Activated CD4-positive, alpha-beta T cell treated with anti-CD3 and anti-CD28 coated beads, Interleukin-2, amount 10 ng/mL, durations not matched to agents 24 days and 14 days (primary cell): ENCODE data around the gene OR51S1. TPM values are rescaled to one million over a fixed set of nuclear protein-coding genes. Genes with fewer than 3 reads are reported as not detected.
"Not testable (repeated sequence)": the region's sequence is repeated elsewhere in the genome, so short reads cannot be mapped to it uniquely, and the experiment has no call there.

Source experiments
- DNase-seq: peaks from one replicate; pipeline ENCODE4 v3.0.0; 2022
- H3K27ac Mint-ChIP-seq: one replicate; pipeline ENCODE4 v1.8.0; 2022; ENCODE audit warnings: mild to moderate bottlenecking, mixed read lengths
- H3K27me3 Mint-ChIP-seq: one replicate; pipeline ENCODE4 v1.8.0; 2022; ENCODE audit warnings: mixed read lengths
- H3K36me3 Mint-ChIP-seq: one replicate; pipeline ENCODE4 v1.8.0; 2022; ENCODE audit warnings: low read depth, mild to moderate bottlenecking, mixed read lengths
- H3K4me1 Mint-ChIP-seq: one replicate; pipeline ENCODE4 v1.8.0; 2021; ENCODE audit warnings: mixed read lengths
- H3K4me3 Mint-ChIP-seq: one replicate; pipeline ENCODE4 v1.8.0; 2022; ENCODE audit warnings: mild to moderate bottlenecking, moderate library complexity, mixed read lengths
- H3K9me3 Mint-ChIP-seq: one replicate; pipeline ENCODE4 v1.8.0; 2021; ENCODE audit warnings: mixed read lengths
- intact Hi-C: fragments of 100-400 bp; cut with micrococcal nuclease; formaldehyde crosslinking; loops from one replicate; pipeline ENCODE4 v1.15.1; 2023
- total RNA-seq: library from RNA; stranded (reverse); gene quantifications from 2 replicates; pipeline ENCODE4 v1.2.3, GENCODE V29; 2022

Gene OR51S1
- not detected in 2 replicates for total RNA-seq

- no peak within 1 kb of the TSS for H3K4me3 Mint-ChIP-seq
- DNase-seq: no peak
- no peaks in the 10 kb centered on the region for H3K4me1 Mint-ChIP-seq
- no peaks in the 10 kb centered on the region for H3K36me3 Mint-ChIP-seq
- H3K9me3 Mint-ChIP-seq: no peaks in the 10 kb centered on the region
- H3K27ac Mint-ChIP-seq: no peak within 1 kb of the TSS
- intact Hi-C loops: no loop called here
- H3K27me3 Mint-ChIP-seq: no peaks in the 10 kb centered on the region
These were observed at the start of gene OR51S1 for GRCh38 chr11:4848908-4849532. OR51S1 (minus strand) TSS chr11:4849208; CDS start chr11:4849208, 0 bp downstream.

GRCh38 chr11:4891996-4892640 lies 43.1 kb upstream of the OR51S1 start:
- DNase-seq: no peak
- intact Hi-C loops: no loop called here
- Mint-ChIP-seq H3K27me3 (no peaks in the 10 kb centered on the region), H3K36me3 (no peaks in the 10 kb centered on the region), H3K27ac (no peak overlapping the region), H3K4me3 (no peak overlapping the region), H3K4me1 (no peaks in the 10 kb centered on the region), H3K9me3 (no peaks in the 10 kb centered on the region)

GRCh38 chr11:4890279-4890678 lies 41.3 kb upstream of the OR51S1 start:
- H3K27ac Mint-ChIP-seq: no peak overlapping the region
- DNase-seq: no peak
- H3K36me3 Mint-ChIP-seq: no peaks in the 10 kb centered on the region
- intact Hi-C loops: no loop called here
- no peaks in the 10 kb centered on the region for H3K4me1 Mint-ChIP-seq
- H3K9me3 Mint-ChIP-seq: no peaks in the 10 kb centered on the region
- H3K4me3 Mint-ChIP-seq: no peak overlapping the region
- H3K27me3 Mint-ChIP-seq: no peaks in the 10 kb centered on the region

GRCh38 chr11:4887591-4887990 lies 38.6 kb upstream of the OR51S1 start:
- Mint-ChIP-seq H3K4me1 (no peaks in the 10 kb centered on the region), H3K4me3 (no peak overlapping the region), H3K27me3 (no peaks in the 10 kb centered on the region), H3K36me3 (no peaks in the 10 kb centered on the region), H3K27ac (no peak overlapping the region), H3K9me3 (no peaks in the 10 kb centered on the region)
- intact Hi-C loops: no loop called here
- no peak for DNase-seq

- H3K27ac Mint-ChIP-seq: no peak overlapping the region
- no peak overlapping the region for H3K4me3 Mint-ChIP-seq
These were observed 37.2 kb upstream of the OR51S1 start for GRCh38 chr11:4886186-4886585.

GRCh38 chr11:4884361-4884760 lies 35.4 kb upstream of the OR51S1 start:
- Mint-ChIP-seq H3K4me3 (no peak overlapping the region), H3K27ac (no peak overlapping the region), H3K4me1 (no peaks in the 10 kb centered on the region), H3K36me3 (no peaks in the 10 kb centered on the region), H3K27me3 (no peaks in the 10 kb centered on the region), H3K9me3 (no peaks in the 10 kb centered on the region)
- intact Hi-C loops: no loop called here
- DNase-seq: no peak

More at GRCh38 chr11:4886186-4886585, 37.2 kb upstream of the OR51S1 start:
- H3K9me3 Mint-ChIP-seq: no peaks in the 10 kb centered on the region
- H3K4me1 Mint-ChIP-seq: no peaks in the 10 kb centered on the region
- no peaks in the 10 kb centered on the region for H3K36me3 Mint-ChIP-seq
- intact Hi-C loops: no loop called here
- no peaks in the 10 kb centered on the region for H3K27me3 Mint-ChIP-seq
- no peak for DNase-seq

- no peaks in the 10 kb centered on the region for H3K36me3 Mint-ChIP-seq
- no peak overlapping the region for H3K4me3 Mint-ChIP-seq
- H3K9me3 Mint-ChIP-seq: no peaks in the 10 kb centered on the region
- H3K27ac Mint-ChIP-seq: no peak overlapping the region
- H3K4me1 Mint-ChIP-seq: no peaks in the 10 kb centered on the region
- no peak for DNase-seq
- intact Hi-C loops: no loop called here
- no peaks in the 10 kb centered on the region for H3K27me3 Mint-ChIP-seq
These were observed 33.5 kb upstream of the OR51S1 start for GRCh38 chr11:4882543-4882942.

- Mint-ChIP-seq H3K4me3 (no peak within 1 kb of the TSS), H3K9me3 (no peaks in the 10 kb centered on the region), H3K27me3 (no peaks in the 10 kb centered on the region), H3K27ac (no peak within 1 kb of the TSS), H3K36me3 (no peaks in the 10 kb centered on the region), H3K4me1 (no peaks in the 10 kb centered on the region)
- intact Hi-C loops: no loop called here
- no peak for DNase-seq
These were observed 33.0 kb upstream of the OR51S1 start, which contains the start of gene OR51T1 for GRCh38 chr11:4881860-4882500. OR51T1 (plus strand) TSS chr11:4881900; CDS start chr11:4881900, 0 bp downstream.

GRCh38 chr11:4881188-4881587 lies 32.2 kb upstream of the OR51S1 start:
- DNase-seq: no peak
- H3K36me3 Mint-ChIP-seq: no peaks in the 10 kb centered on the region
- intact Hi-C loops: no loop called here
- H3K4me3 Mint-ChIP-seq: no peak overlapping the region
- H3K27ac Mint-ChIP-seq: no peak overlapping the region
- H3K27me3 Mint-ChIP-seq: no peaks in the 10 kb centered on the region
- no peaks in the 10 kb centered on the region for H3K4me1 Mint-ChIP-seq
- H3K9me3 Mint-ChIP-seq: no peaks in the 10 kb centered on the region

- Mint-ChIP-seq H3K27me3 (no peaks in the 10 kb centered on the region), H3K9me3 (no peaks in the 10 kb centered on the region), H3K4me1 (no peaks in the 10 kb centered on the region), H3K4me3 (no peak overlapping the region), H3K36me3 (no peaks in the 10 kb centered on the region), H3K27ac (no peak overlapping the region)
- no peak for DNase-seq
- intact Hi-C loops: no loop called here
These were observed 16.8 kb upstream of the OR51S1 start for GRCh38 chr11:4865855-4866254.

GRCh38 chr11:4863876-4864275 lies 14.9 kb upstream of the OR51S1 start:
- H3K9me3 Mint-ChIP-seq: no peaks in the 10 kb centered on the region
- no peak overlapping the region for H3K4me3 Mint-ChIP-seq
- intact Hi-C loops: no loop called here
- no peaks in the 10 kb centered on the region for H3K36me3 Mint-ChIP-seq
- H3K4me1 Mint-ChIP-seq: no peaks in the 10 kb centered on the region
- H3K27ac Mint-ChIP-seq: no peak overlapping the region
- DNase-seq: no peak
- H3K27me3 Mint-ChIP-seq: no peaks in the 10 kb centered on the region

- intact Hi-C loops: no loop called here
- no peaks in the 10 kb centered on the region for H3K4me1 Mint-ChIP-seq
- H3K36me3 Mint-ChIP-seq: no peaks in the 10 kb centered on the region
- no peak for DNase-seq
- no peak overlapping the region for H3K4me3 Mint-ChIP-seq
- H3K27ac Mint-ChIP-seq: no peak overlapping the region
- H3K27me3 Mint-ChIP-seq: no peaks in the 10 kb centered on the region
- no peaks in the 10 kb centered on the region for H3K9me3 Mint-ChIP-seq
These were observed 13.6 kb upstream of the OR51S1 start for GRCh38 chr11:4862447-4863236.

GRCh38 chr11:4854286-4854685 lies 5.3 kb upstream of the OR51S1 start:
- H3K27me3 Mint-ChIP-seq: not testable (repeated sequence)

GRCh38 chr11:4851033-4851432 lies 2.0 kb upstream of the OR51S1 start:
- H3K27ac Mint-ChIP-seq: no peak overlapping the region
- no peak overlapping the region for H3K4me3 Mint-ChIP-seq
- H3K36me3 Mint-ChIP-seq: no peaks in the 10 kb centered on the region
- no peak for DNase-seq
- H3K9me3 Mint-ChIP-seq: peaks cover 3% of the 10 kb centered on the region
- intact Hi-C loops: no loop called here
- no peaks in the 10 kb centered on the region for H3K27me3 Mint-ChIP-seq
- no peaks in the 10 kb centered on the region for H3K4me1 Mint-ChIP-seq

More at GRCh38 chr11:4854286-4854685, 5.3 kb upstream of the OR51S1 start:
- H3K4me3 Mint-ChIP-seq, DNase-seq, H3K36me3 Mint-ChIP-seq, H3K9me3 Mint-ChIP-seq, H3K27ac Mint-ChIP-seq, H3K4me1 Mint-ChIP-seq, intact Hi-C loops: not testable (repeated sequence)
